Activated CD8-positive, alpha-beta memory T cell treated with anti-CD3 and anti-CD28 coated beads, Interleukin-2, amount 10 ng/mL, durations not matched to agents 7 days and 5 days (primary cell): ENCODE results near the gene NFASC. TPM values are rescaled to one million over a fixed set of nuclear protein-coding genes. Genes with fewer than 3 reads are reported as not detected.
A peak's percentile ranks its signal among the peaks of the same experiment; 100 is the strongest.

Experiments used
- ATAC-seq: fragments of 150-1000 bp; cut with Tn5 transposase; one replicate; pipeline ENCODE4 v1.10.0; 2021; ENCODE audit warnings: moderate library complexity
- CTCF ChIA-PET: fragments of 350-600 bp; sonication (Branson Sonifier 250); formaldehyde crosslinking; loops from one replicate; lab custom pipeline; 2021; ENCODE audit warnings: antibody characterized with exemption; lab: Charles Lee
- DNase-seq: peaks from one replicate; pipeline ENCODE4 v3.0.0-alpha.2; 2020
- H3K27ac Mint-ChIP-seq: one replicate; pipeline ENCODE4 v1.8.0; 2021; ENCODE audit warnings: mild to moderate bottlenecking, mixed read lengths
- H3K27me3 Mint-ChIP-seq: one replicate; pipeline ENCODE4 v1.8.0; 2021; ENCODE audit warnings: mixed read lengths
- H3K36me3 Mint-ChIP-seq: one replicate; pipeline ENCODE4 v1.8.0; 2021; ENCODE audit warnings: mild to moderate bottlenecking, mixed read lengths
- H3K4me1 Mint-ChIP-seq: one replicate; pipeline ENCODE4 v1.8.0; 2021; ENCODE audit warnings: mixed read lengths
- H3K4me3 Mint-ChIP-seq: one replicate; pipeline ENCODE4 v1.8.0; 2021; ENCODE audit warnings: mild to moderate bottlenecking, moderate library complexity, mixed read lengths
- H3K9me3 Mint-ChIP-seq: one replicate; pipeline ENCODE4 v1.8.0; 2022; ENCODE audit warnings: low read depth, mixed read lengths
- total RNA-seq, 2 experiments: library from RNA; stranded (reverse); gene quantifications; one replicate each; pipeline ENCODE4 v1.2.3, GENCODE V29; 2021

The NFASC gene
- total RNA-seq, 2 experiments from 2014 or later = 0.14 to 0.23 TPM

GRCh38 chr1:204902671-204903070, 32.0 kb downstream of the NFASC start:
- CTCF ChIA-PET = no interaction called here
- no peaks in the 10 kb centered on the region for H3K36me3 Mint-ChIP-seq
- no peaks in the 10 kb centered on the region for H3K4me1 Mint-ChIP-seq
- H3K27ac Mint-ChIP-seq = no peak overlapping the region
- H3K4me3 Mint-ChIP-seq = no peak overlapping the region
- ATAC-seq (no peak), DNase-seq (no peak)
- peaks cover 65% of the 10 kb centered on the region for H3K27me3 Mint-ChIP-seq
- no peaks in the 10 kb centered on the region for H3K9me3 Mint-ChIP-seq

DNA sequence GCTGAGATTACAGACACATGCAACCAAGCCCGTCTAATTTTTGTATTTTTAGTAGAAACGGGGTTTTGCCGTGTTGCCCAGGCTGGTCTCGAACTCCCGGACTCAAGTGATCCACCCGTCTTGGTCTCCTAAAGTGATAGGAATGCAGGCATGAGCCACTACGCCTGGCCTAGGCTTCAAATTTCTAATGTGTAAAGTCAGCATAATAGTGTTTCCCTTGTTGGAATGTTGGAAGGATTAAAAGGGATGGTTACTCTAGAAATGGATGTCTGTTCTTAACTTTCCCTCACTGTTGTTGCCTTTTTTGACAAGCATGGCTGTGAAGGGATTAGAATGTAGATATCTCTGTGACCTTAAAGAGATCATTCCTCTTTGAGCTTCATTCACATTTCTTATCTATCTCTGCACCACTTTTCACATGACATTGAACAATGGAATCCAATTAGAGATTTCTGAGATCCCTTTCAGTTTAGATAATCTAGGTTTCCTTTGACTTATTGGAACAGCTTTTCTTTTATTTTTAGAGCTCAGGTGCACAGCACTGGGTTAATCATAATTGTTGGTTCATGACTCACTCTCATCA, 33.7 kb downstream of the NFASC start:
- ATAC-seq (no peak), DNase-seq (no peak)
- no peaks in the 10 kb centered on the region for H3K9me3 Mint-ChIP-seq
- no peaks in the 10 kb centered on the region for H3K36me3 Mint-ChIP-seq
- H3K27me3 Mint-ChIP-seq = peaks cover 68% of the 10 kb centered on the region
- CTCF ChIA-PET = no interaction called here
- H3K27ac Mint-ChIP-seq = no peak overlapping the region
- no peaks in the 10 kb centered on the region for H3K4me1 Mint-ChIP-seq
- H3K4me3 Mint-ChIP-seq = no peak overlapping the region

DNA sequence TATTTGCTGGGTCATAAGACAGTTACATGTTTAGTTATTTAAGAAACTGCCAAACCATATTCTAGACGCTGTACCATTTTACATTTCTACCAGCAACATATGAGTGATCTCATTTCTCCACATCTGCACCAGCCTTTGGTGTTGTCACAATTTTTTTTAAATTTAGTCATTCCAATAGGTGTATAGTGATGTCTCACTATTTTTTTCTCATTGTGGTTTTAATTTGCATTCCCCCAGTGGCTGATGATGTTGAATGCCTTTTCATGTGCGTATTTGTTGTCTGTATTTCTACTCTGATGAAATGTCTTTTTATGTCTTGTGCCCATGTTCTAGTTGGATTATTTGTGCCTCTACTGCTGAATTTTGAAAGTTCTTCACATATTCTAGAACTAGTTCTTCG, 38.4 kb downstream of the NFASC start:
- Mint-ChIP-seq H3K36me3 (no peaks in the 10 kb centered on the region), H3K27ac (no peak overlapping the region), H3K4me1 (no peaks in the 10 kb centered on the region), H3K27me3 (peaks cover 53% of the 10 kb centered on the region), H3K4me3 (no peak overlapping the region), H3K9me3 (peaks cover 2% of the 10 kb centered on the region)
- CTCF ChIA-PET = interaction anchor here (1.6 kb wide), 1 partner anchor 153 kb away, joined by 4 read pairs; no protein-coding TSS in a partner anchor
- no peak for ATAC-seq
- no peak for DNase-seq

DNA sequence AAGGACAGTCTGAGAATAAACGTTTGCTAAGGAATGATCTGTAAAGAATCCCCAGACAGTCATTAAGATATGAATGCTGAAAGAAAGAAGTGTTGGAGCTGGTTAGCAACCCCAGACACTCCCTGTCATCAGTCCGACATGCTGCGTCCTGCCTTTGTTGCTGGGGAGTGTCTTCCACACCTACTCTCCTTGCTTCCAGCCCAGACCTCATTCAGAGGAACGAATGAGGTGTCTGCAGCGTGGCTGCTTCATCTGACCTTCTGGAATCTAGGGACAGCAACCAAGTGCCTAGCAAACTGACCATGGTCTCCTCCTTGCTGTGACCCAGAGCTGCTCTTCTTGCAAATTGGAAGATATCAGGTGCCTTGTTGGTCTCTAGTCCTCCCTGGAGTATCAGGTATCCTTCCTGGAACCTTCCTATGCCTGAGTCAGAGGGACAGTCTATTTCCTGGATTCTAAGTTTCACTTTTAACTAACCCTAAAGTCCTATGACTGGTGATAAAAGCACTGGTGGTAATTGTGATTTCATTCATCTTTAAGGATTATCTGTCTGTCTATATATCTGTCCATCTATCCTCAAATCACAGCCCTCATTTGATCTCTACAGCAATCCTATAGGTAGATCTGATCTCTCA, 45.3 kb downstream of the NFASC start:
- Mint-ChIP-seq H3K27ac (no peak overlapping the region), H3K4me1 (peaks cover 2% of the 10 kb centered on the region), H3K9me3 (peaks cover 6% of the 10 kb centered on the region), H3K27me3 (peaks cover 25% of the 10 kb centered on the region), H3K36me3 (no peaks in the 10 kb centered on the region), H3K4me3 (no peak overlapping the region)
- DNase-seq (no peak), ATAC-seq (no peak)
- CTCF ChIA-PET = no interaction called here

DNA sequence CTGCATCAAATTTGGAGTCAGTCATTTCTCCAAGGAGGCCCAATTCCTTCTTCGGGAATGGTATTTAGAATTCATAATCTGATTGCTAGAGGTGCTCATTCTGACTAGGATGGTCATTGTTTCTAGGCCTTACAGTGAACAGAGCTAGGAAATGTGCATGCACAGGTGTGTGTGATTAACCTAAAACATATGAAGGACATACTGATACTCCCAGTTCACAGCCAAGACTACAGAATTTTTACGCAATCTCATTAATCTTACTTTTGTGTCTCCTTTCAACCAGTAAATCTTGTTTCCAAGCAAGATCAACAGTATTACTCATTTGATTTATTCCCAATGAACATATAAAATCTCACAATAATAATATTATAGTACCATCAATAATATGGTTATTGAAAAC, 47.1 kb downstream of the NFASC start:
- ATAC-seq (no peak), DNase-seq (no peak)
- peaks cover 23% of the 10 kb centered on the region for H3K27me3 Mint-ChIP-seq
- H3K36me3 Mint-ChIP-seq = no peaks in the 10 kb centered on the region
- H3K9me3 Mint-ChIP-seq = peaks cover 6% of the 10 kb centered on the region
- H3K27ac Mint-ChIP-seq = no peak overlapping the region
- CTCF ChIA-PET = no interaction called here
- peaks cover 2% of the 10 kb centered on the region for H3K4me1 Mint-ChIP-seq
- no peak overlapping the region for H3K4me3 Mint-ChIP-seq

DNA sequence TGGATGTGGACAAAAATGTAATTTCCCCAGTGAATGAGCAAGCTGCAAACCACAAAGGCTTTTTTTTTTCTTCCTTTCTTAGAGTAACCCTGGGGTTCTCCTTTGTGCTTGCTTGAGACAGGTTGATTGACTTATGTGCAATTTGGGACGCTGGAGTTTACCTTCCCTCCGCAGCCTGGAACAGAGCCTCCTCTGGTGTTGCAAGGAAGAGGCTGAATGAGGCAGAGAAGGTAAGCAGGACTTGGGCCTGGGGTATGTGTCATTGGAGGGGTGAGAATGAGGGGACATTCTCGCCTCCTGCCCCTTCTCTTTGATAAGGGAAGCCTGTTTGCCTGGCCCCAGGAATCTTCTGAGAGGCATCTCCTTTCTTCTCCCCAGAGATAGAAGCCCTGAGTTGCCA, 49.8 kb downstream of the NFASC start:
- Mint-ChIP-seq H3K4me1 (peaks cover 2% of the 10 kb centered on the region), H3K27ac (no peak overlapping the region), H3K27me3 (peaks cover 28% of the 10 kb centered on the region), H3K9me3 (no peaks in the 10 kb centered on the region), H3K4me3 (no peak overlapping the region), H3K36me3 (no peaks in the 10 kb centered on the region)
- CTCF ChIA-PET = interaction anchor here (1.0 kb wide), 1 partner anchor 21 kb away, joined by 3 read pairs; no protein-coding TSS in a partner anchor
- no peak for ATAC-seq
- no peak for DNase-seq

DNA sequence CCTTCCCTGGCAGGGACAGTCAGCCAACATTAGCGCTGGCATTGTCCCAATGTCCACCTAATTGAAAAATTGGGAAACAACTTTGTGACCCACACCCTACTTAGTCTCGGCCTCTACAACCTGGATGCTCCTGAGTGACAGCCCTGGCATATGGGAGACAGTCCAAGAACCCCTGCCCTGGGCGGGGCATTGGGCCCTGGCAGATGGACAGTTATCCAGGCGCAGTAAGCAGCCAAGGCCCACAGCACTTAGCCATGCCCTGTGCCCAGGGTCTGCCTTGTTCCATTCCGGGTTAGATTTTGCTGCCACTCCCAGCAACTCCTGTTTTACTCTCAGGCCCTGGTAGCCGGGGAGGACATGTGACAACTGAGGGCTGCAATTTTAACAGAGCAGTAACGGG, 50.3 kb downstream of the NFASC start:
- Mint-ChIP-seq H3K4me1 (peaks cover 2% of the 10 kb centered on the region), H3K4me3 (no peak overlapping the region), H3K27me3 (peaks cover 30% of the 10 kb centered on the region), H3K27ac (no peak overlapping the region), H3K36me3 (no peaks in the 10 kb centered on the region), H3K9me3 (no peaks in the 10 kb centered on the region)
- CTCF ChIA-PET = no interaction called here
- DNase-seq (no peak), ATAC-seq (no peak)

GRCh38 chr1:204921855-204922516, 51.3 kb downstream of the NFASC start:
- H3K9me3 Mint-ChIP-seq = no peaks in the 10 kb centered on the region
- CTCF ChIA-PET = no interaction called here

DNA sequence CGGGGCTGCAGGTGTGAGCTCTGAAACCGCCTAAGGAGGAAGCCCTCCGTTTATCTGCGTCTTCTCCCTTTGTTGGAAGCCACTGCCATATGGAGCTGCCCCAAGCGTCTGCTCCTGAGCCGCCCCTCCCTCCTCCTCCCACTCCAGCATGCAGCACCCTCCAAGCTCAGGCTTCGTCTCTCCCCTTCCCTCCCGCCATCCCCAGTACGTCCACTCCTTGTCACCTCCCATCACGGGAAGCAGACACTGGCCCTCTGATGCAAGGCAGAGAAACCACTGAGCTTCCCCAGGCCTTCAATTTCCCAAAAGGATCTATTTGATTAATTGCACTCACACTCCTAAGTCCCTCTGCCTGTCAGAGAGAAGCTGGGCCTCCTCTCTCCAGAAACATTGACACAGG, 52.5 kb downstream of the NFASC start:
- no peak overlapping the region for H3K27ac Mint-ChIP-seq
- no peak for ATAC-seq
- peaks cover 34% of the 10 kb centered on the region for H3K27me3 Mint-ChIP-seq
- no peaks in the 10 kb centered on the region for H3K36me3 Mint-ChIP-seq
- no peaks in the 10 kb centered on the region for H3K4me1 Mint-ChIP-seq
- DNase-seq = peak; percentile 9
- no peak overlapping the region for H3K4me3 Mint-ChIP-seq
- no peaks in the 10 kb centered on the region for H3K9me3 Mint-ChIP-seq
- CTCF ChIA-PET = no interaction called here

More at GRCh38 chr1:204921855-204922516, 51.3 kb downstream of the NFASC start:
- H3K36me3 Mint-ChIP-seq = no peaks in the 10 kb centered on the region
- DNase-seq = peak; percentile 23
- no peak overlapping the region for H3K27ac Mint-ChIP-seq
- H3K27me3 Mint-ChIP-seq = peaks cover 30% of the 10 kb centered on the region
- no peaks in the 10 kb centered on the region for H3K4me1 Mint-ChIP-seq
- no peak overlapping the region for H3K4me3 Mint-ChIP-seq
- no peak for ATAC-seq

GRCh38 chr1:204923626-204924012, 53.0 kb downstream of the NFASC start:
- DNase-seq (no peak), ATAC-seq (no peak)
- Mint-ChIP-seq H3K27me3 (peaks cover 34% of the 10 kb centered on the region), H3K27ac (no peak overlapping the region), H3K9me3 (no peaks in the 10 kb centered on the region), H3K4me1 (no peaks in the 10 kb centered on the region), H3K36me3 (no peaks in the 10 kb centered on the region), H3K4me3 (no peak overlapping the region)
- CTCF ChIA-PET = no interaction called here

- H3K36me3 Mint-ChIP-seq = no peaks in the 10 kb centered on the region
- no peak for ATAC-seq
- CTCF ChIA-PET = interaction anchor here (1.2 kb wide), 1 partner anchor 177 kb away, joined by 3 read pairs; no protein-coding TSS in a partner anchor
- no peak overlapping the region for H3K27ac Mint-ChIP-seq
- DNase-seq = no peak
- H3K27me3 Mint-ChIP-seq = peaks cover 34% of the 10 kb centered on the region
- H3K4me3 Mint-ChIP-seq = no peak overlapping the region
- H3K4me1 Mint-ChIP-seq = no peaks in the 10 kb centered on the region
- H3K9me3 Mint-ChIP-seq = no peaks in the 10 kb centered on the region
These were observed 53.5 kb downstream of the NFASC start for GRCh38 chr1:204924013-204924759.

- peak; percentile 26 for DNase-seq
- CTCF ChIA-PET = no interaction called here
These were observed 55.0 kb downstream of the NFASC start for GRCh38 chr1:204925701-204926100.

More at GRCh38 chr1:204925701-204926100, 55.0 kb downstream of the NFASC start:
- no peak for ATAC-seq
- Mint-ChIP-seq H3K9me3 (no peaks in the 10 kb centered on the region), H3K4me1 (no peaks in the 10 kb centered on the region), H3K27me3 (peaks cover 27% of the 10 kb centered on the region), H3K4me3 (no peak overlapping the region), H3K36me3 (no peaks in the 10 kb centered on the region), H3K27ac (no peak overlapping the region)
